Thyroid gland (tissue), 4 donors: ENCODE results near the gene MSX2. TPM values are rescaled to one million over a fixed set of nuclear protein-coding genes. Genes with fewer than 3 reads are reported as not detected.
"Not testable (repeated sequence)": the region's sequence is repeated elsewhere in the genome, so short reads cannot be mapped to it uniquely, and the experiment has no call there.

Source experiments
- DNase-seq, 2 donors: peaks; one replicate each; pipeline ENCODE4 v3.0.0-alpha.2; 2019
- H3K27ac ChIP-seq, 3 donors: fragments of 200-600 bp; sonication (generic); 1 replicate in 2 of 3; 2 replicates in 1 of 3; pipeline ENCODE4 v1.5.1; 2016 to 2019; ENCODE audit warnings: mild to moderate bottlenecking in 1 of 3, moderate library complexity in 1 of 3
- H3K27me3 ChIP-seq: fragments of 200-600 bp; sonication (generic); one replicate; pipeline ENCODE4 v1.5.1; 2019
- H3K36me3 ChIP-seq, 2 donors: fragments of 200-600 bp; sonication (generic); one replicate each; pipeline ENCODE4 v1.5.1; 2016 to 2019
- H3K4me1 ChIP-seq, 2 donors: fragments of 200-600 bp; sonication (generic); one replicate each; pipeline ENCODE4 v1.5.1; 2017 to 2019
- H3K4me3 ChIP-seq, 3 donors: fragments of 200-600 bp; sonication (generic); replicated peaks in 1 of 3; 1 replicate in 2 of 3; 2 replicates in 1 of 3; pipeline ENCODE4 v1.5.1; 2016; ENCODE audit warnings: mild to moderate bottlenecking in 1 of 3
- H3K9me3 ChIP-seq: fragments of 200-600 bp; sonication (generic); one replicate; pipeline ENCODE4 v1.5.1; 2017
- CTCF ChIP-seq, 6 experiments: fragments of 200-600 bp in 3 of 6; fragments of 450-650 bp in 3 of 6; sonication (generic) in 3 of 6; IDR thresholded peaks; one replicate each; pipeline ENCODE4 v1.5.1; 2016 to 2019; ENCODE audit warnings: antibody characterized with exemption in 6 of 6, mild to moderate bottlenecking in 2 of 6, inconsistent platforms in 1 of 6, moderate library complexity in 1 of 6
- POLR2A ChIP-seq, 2 donors: fragments of 450-650 bp; IDR thresholded peaks; one replicate each; pipeline ENCODE4 v1.6.1; 2017; ENCODE audit warnings: antibody characterized with exemption in 2 of 2, mild to moderate bottlenecking in 2 of 2, moderate library complexity in 1 of 2
- WGBS, 2 donors: methylation state at CpG; one replicate each; pipeline ENCODE4 v1.1.5; 2017; 5-methylcytosine and 5-hydroxymethylcytosine counted together
- intact Hi-C: fragments of 100-400 bp; cut with DNase I; formaldehyde crosslinking; loops from one replicate; pipeline ENCODE4 v1.15.1; 2023
- total RNA-seq, 4 donors: library from RNA; depleted of rRNA; stranded (reverse); fragments of >200 nt; gene quantifications; one replicate each; pipeline ENCODE4 v1.2.3, GENCODE V29; 2016

MSX2 gene
- total RNA-seq, 4 donors from 2014 or later, result 0.29 to 1.3 (median 0.42) TPM

GRCh38 chr5:174760721-174761120, 36.3 kb downstream of the MSX2 start:
- Histone ChIP-seq H3K9me3 (no peaks in the 10 kb centered on the region), H3K4me3 (no peak overlapping the region), H3K27ac (no peak overlapping the region), H3K36me3 (no peaks in the 10 kb centered on the region), H3K4me1 (no peaks in the 10 kb centered on the region), H3K27me3 (no peaks in the 10 kb centered on the region)
- DNase-seq, result no peak
- TF ChIP-seq CTCF (IDR thresholded peaks at IDR 0.05) (no peak), POLR2A (IDR thresholded peaks at IDR 0.05) (no peak)
- intact Hi-C loops, result no loop called here
- 86 to 88% methylated on average over 11 of the region's 11 CpGs for WGBS, 2 donors

DNA sequence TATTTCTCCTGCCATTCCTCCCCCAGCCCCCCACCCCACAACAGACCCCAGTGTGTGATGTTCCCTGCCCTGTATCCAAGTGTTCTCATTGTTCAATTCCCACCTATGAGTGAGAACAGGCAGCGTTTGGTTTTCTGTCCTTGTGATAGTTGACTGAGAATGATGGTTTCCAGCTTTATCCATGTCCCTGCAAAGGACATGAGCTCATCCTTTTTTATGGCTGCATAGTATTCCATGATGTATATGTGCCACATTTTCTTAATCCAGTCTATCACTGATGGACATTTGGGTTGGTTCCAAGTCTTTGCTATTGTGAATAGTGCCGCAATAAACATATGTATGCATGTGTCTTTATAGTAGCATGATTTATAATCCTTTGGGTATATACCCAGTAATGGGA, 37.0 kb downstream of the MSX2 start:
- DNase-seq, H3K4me1 ChIP-seq, H3K4me3 ChIP-seq, H3K27me3 ChIP-seq, H3K9me3 ChIP-seq, intact Hi-C loops, H3K36me3 ChIP-seq, H3K27ac ChIP-seq: not testable (repeated sequence)
- 85 to 95% methylated on average over 2 of the region's 2 CpGs for WGBS, 2 donors

DNA sequence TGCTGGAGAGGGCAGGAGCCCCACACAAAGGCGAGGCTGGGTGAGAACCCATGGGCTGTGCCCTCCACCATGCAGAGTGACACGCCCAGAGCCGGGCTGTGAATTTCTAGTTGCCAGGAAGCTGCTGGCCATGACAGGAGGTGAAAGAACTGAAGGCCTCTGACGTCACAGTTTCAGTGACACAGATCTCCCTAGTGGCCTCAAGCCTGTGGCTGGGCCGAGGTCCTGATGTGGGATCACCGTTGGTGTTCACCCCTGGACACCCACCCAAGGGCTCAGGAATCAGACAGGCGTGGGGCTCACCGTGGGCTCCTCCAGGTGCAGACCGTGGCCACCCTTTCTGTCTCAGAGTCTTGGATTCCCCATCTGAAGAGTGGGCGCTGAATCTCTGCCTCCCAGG, 39.9 kb downstream of the MSX2 start:
- Histone ChIP-seq H3K4me1 (no peaks in the 10 kb centered on the region), H3K27me3 (no peaks in the 10 kb centered on the region), H3K9me3 (no peaks in the 10 kb centered on the region), H3K27ac (no peak overlapping the region), H3K36me3 (no peaks in the 10 kb centered on the region), H3K4me3 (no peak overlapping the region)
- TF ChIP-seq POLR2A (IDR thresholded peaks at IDR 0.05) (no peak), CTCF (IDR thresholded peaks at IDR 0.05) (no peak)
- no peak for DNase-seq
- WGBS, 2 donors, result 72 to 84% methylated on average over 10 of the region's 10 CpGs
- intact Hi-C loops, result no loop called here

- Histone ChIP-seq H3K36me3 (no peaks in the 10 kb centered on the region), H3K27me3 (no peaks in the 10 kb centered on the region), H3K9me3 (no peaks in the 10 kb centered on the region), H3K4me1 (no peaks in the 10 kb centered on the region), H3K4me3 (no peak overlapping the region), H3K27ac (no peak overlapping the region)
- WGBS, 2 donors, result 85 to 86% methylated on average over 18 of the region's 18 CpGs
- DNase-seq, result no peak
- intact Hi-C loops, result no loop called here
- TF ChIP-seq CTCF (IDR thresholded peaks at IDR 0.05), result no peak
These were observed 41.2 kb downstream of the MSX2 start for GRCh38 chr5:174765540-174765939.

DNA sequence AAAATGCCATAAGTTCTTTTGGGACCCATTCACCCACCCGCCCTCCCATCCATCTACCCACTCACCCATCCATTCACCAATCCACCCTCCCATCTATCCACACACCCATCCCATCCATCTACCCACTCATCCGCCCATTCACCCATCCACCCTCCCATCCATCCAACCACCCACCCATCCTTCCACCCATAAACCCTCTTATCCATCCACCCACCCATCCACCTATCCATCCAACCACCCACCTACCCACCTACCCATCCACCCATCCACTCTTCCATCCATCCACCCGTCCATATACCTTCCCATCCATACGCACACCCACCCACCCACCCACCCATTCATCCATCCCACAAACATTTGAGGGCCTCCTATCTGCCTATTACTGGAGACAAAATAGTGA, 43.3 kb downstream of the MSX2 start:
- intact Hi-C loops, result no loop called here
- no peaks in the 10 kb centered on the region for H3K36me3 ChIP-seq
- no peak for DNase-seq
- no peaks in the 10 kb centered on the region for H3K4me1 ChIP-seq
- no peak overlapping the region for H3K4me3 ChIP-seq
- 55 to 58% methylated on average over 4 of the region's 4 CpGs for WGBS, 2 donors
- no peaks in the 10 kb centered on the region for H3K9me3 ChIP-seq
- no peaks in the 10 kb centered on the region for H3K27me3 ChIP-seq
- no peak overlapping the region for H3K27ac ChIP-seq
- no peak for TF ChIP-seq CTCF (IDR thresholded peaks at IDR 0.05)
- no peak for TF ChIP-seq POLR2A (IDR thresholded peaks at IDR 0.05)

- TF ChIP-seq CTCF (IDR thresholded peaks at IDR 0.05), result no peak
- Histone ChIP-seq H3K4me3 (no peak overlapping the region), H3K4me1 (no peaks in the 10 kb centered on the region), H3K27me3 (no peaks in the 10 kb centered on the region), H3K27ac (no peak overlapping the region), H3K9me3 (no peaks in the 10 kb centered on the region), H3K36me3 (no peaks in the 10 kb centered on the region)
- intact Hi-C loops, result no loop called here
- WGBS, 2 donors, result 88 to 90% methylated on average over 4 of the region's 4 CpGs
- DNase-seq, result no peak
These were observed 44.6 kb downstream of the MSX2 start for GRCh38 chr5:174769005-174769404.
